NCI-H524 (cell line): ENCODE data around the gene SMAD7.
"Not testable (repeated sequence)": the region's sequence is repeated elsewhere in the genome, so short reads cannot be mapped to it uniquely, and the experiment has no call there.

Experiments used
- DNase-seq, 2 experiments: peaks; one replicate each; lab custom pipeline; 2025; lab: John Stamatoyannopoulos, UW

Gene SMAD7

DNA sequence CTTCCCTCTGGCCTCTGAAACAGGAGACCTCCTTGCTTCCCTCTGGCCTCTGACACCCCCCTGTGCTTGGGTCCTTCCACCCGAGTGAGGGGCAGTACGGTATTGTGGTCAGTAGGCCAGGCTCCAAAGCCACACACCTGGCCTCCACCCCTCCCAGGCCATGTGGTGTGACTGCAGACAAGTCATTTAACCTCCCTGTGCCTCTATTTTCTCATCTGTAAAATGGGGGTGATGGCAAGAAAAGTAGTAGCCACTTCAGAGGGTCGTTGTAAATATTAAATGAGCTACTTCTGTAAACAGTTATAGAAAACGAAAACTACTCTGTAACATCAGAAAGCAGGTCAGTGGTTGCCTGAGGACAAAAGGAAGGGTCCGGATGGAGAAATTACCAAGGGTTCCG lies 74.2 kb downstream of the SMAD7 start:
- DNase-seq: no peak

DNA sequence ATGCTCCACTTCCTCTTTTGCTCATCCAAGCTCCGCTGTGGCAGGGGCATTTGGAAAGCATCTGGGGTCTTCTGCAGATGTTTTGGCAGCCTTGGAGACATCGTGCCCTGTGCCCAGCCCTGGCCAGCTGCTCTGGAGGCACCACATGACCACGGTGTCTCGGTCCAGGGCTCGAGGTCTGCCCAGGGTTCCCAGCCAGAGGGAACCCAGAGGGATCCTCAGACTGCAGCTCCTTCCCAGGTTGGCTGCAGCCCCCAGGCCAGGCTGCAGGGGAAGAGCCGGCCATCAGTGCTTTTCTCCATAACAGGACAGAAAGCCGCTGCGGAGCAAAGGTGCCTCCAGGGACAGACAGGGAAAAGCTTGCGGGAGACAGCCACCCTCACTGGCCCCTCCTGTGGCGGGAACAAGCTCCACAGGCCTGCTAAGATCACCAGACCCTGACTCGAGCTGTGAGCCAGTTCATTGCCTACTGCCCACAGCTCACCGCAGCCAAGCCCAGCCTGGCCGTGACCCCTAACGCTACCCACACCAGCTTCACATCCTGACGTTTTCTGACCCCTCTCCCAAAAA lies 74.7 kb downstream of the SMAD7 start:
- no peak for DNase-seq

DNA sequence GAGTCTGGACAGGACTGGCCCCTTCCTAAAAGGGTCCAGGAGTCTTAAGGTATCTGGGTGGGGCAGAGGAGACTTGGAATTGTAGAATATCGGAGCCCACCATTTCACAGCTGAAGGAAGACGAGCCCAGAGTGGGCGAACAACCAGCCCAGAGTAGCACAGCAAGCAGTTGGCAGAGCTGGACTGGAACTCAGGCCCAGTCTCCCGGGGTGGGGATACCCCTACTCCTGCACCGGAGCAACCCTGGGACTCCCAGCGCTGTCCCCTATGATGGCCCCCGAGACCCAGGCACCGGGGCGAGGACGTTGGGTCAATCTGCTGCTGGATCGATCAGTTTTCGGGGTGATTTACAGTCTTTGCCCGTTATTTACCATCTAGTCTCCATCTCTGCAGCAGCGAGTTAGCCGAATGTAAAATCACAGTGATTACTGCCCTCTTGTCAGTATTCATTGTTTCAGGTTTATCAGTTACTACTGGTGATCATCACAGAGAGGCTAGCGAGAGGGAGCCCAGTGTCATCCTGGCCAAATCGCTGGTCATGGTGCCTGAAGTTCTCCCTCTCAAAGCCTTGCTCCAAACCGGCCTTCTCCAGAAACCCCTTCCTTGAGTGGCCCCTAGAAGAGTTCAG lies 75.3 kb downstream of the SMAD7 start:
- DNase-seq: no peak

DNA sequence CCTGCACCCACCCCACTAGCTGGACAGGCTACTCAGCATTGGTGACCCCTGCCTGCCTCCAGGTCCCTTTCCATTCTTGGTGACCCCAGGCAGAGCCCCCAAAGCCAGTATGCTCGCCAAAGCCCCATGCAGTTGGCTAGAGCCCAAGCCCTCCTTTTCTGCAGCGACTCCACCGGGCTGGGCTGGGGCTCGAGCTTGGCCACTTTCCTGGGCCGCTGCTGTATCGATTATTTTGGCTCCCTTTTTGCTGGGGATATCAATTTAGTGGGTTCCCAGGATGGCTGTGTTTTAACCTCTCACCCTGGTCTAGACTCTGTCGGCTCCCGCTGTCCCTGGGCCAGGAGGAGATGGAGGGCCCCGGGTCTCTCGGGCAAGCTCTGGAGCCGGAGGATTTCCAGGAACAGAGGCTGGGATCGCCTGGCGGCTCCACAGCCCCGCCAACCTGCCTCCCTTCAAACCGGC lies 76.0 kb downstream of the SMAD7 start:
- DNase-seq: no peak

DNA sequence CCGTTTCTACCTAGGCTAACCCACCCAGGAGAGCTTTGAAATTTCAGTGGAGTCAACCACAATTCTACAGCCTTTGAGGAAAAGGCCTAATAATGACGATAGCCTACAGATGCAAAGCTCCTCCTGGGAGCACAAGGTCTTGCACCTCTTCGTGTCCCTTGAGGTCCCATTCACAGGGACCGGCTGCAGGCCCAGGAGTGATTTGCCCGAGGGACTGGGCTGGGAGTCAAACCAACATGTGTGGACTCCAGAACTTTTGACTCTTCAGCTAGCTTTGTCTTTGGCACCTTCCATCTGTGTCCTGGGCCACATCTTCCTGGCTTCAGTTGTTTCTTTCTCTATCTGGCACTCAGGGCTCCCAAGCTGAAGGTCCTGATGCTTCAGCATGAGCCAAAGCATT lies 76.5 kb downstream of the SMAD7 start:
- no peak for DNase-seq

DNA sequence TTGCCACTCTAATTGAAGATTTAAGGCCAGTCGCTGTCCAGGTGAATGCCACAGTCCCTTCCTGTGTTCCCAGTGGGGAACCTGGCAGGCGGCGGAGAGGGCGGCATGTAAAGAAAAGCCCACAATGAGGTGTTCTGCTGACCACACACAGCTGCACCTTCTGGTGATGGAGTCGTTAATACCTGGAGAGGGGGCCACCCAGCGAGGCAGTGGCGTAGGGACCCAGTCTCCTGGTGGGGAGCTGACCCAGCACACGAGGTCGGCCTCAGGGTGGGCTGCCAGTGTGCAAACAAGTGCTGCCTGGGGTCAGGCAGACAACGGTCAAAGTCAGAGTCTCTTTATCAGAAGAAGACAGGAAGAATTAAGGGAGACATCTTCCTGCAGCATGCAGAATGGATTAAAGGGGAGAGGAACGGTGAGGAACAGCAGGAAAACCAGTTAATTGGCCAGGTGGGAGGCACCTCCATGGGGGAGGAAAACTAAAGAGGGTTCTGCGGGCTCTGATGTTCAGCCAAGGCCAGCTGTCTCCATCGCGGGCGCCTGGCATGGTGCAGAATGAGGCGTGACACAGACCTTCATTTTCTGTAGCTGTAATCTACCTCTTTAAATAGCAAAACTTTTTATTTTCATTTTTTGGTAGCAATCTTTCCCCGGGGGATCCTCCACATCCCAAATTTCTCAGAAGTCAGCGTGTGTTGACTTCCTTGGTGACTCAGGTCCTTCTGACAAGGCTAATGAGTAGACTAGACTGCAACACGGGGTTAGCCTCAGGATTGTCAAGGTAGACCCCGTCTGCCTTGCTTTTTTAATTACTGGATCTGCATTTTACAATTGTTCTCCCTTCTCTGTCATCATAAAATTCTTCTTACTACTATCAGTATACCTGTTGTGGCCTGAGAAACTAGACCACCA lies 78.3 kb downstream of the SMAD7 start:
- DNase-seq: peak; percentile 9 to 27

DNA sequence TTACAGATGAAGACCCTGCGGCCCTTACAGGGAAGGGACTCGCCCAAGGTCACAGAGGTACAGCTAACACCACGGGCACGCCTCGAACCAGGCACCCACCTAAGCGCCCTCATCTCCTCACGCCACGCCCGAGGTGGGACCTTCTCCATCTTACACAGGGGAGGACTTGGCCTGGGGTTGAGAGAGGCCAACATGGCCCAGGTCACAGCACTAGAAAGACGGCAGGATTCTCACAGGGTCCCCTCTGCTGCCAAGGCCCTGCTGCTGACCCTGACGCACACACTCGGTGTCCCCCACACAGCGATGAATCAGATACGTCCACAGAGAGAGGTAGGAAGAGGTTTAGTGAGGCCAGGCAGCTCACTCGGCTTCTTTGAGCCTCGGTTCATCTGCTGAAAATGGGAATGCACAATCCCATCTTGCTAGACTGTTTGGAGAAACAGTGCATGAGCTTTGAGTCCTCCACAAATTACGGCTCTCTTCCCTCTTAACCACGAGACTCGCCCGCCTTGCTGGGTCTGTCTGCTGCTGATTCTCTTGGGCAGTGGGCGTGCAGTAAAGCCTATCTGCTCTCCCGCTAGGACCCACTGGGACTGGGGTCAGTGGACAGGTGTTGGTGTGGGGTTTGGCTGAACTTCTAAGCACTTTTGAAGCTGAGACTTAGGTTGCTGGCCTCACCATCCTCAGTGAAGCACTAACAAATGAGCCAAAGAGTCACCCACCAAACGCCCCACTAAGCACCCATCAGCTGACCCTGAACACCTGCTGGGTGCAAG lies 79.2 kb downstream of the SMAD7 start:
- DNase-seq: no peak

DNA sequence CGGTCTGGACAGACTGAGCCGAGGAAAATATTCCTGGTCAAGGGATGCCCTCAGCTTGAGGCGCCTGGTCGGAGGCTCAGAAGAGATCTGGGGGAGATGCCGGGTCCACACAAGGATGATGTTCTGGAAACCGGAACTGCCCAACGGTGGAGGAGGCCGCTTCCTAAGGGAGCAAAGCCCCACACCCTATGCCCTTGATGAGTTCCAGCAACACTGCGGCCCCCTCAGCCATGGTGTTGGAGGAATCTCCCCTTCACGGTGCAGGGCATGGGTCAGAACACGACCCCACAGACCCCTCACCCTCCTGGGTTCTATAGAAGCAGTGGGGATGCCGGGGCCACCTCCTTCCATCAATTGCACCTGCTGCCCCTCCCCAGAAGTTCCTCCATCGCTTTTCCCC lies 79.8 kb downstream of the SMAD7 start:
- not testable (repeated sequence) for DNase-seq
